Testis (tissue), 2 donors: ENCODE measurements around the gene TMCO1.

Source experiments
- CTCF ChIP-seq, 3 experiments: fragments of 450-650 bp in 2 of 3; fragments of 200-600 bp in 1 of 3; sonication (generic) in 1 of 3; IDR thresholded peaks; one replicate each; pipeline ENCODE4 v1.5.1; 2016 to 2019; ENCODE audit warnings: antibody characterized with exemption in 3 of 3, mild to moderate bottlenecking in 2 of 3, moderate library complexity in 1 of 3
- POLR2A ChIP-seq: fragments of 450-650 bp; IDR thresholded peaks from one replicate; pipeline ENCODE4 v1.6.1; 2017; ENCODE audit warnings: antibody characterized with exemption, mild to moderate bottlenecking, moderate library complexity

- TF ChIP-seq CTCF (IDR thresholded peaks at IDR 0.05) (no peak), POLR2A (no peak)
These were observed 14.7 kb downstream of the TMCO1 start for GRCh38 chr1:165753934-165754333.
